ENCODE data around the gene SUSD5.

DNA sequence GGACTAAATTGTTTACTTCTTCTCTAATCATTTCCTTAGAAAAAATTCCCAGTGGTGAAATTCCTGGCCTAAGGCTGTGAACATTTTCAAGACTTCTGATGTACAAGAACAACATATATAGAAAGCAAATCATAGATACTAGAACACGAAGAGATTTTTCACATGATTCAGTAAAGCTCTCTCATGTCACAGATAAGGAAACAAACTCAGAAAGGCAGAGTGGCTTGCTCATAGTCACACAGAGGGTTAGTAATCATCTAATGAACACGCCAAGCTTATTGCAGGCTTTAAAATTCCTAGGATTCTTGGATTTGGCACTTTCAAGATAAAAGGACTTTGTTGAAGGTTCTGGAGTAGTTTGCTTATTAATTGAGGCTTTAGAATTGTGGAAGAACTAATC is 78.6 kb downstream of the SUSD5 start:
- TF ChIP-seq, protein P1, sequence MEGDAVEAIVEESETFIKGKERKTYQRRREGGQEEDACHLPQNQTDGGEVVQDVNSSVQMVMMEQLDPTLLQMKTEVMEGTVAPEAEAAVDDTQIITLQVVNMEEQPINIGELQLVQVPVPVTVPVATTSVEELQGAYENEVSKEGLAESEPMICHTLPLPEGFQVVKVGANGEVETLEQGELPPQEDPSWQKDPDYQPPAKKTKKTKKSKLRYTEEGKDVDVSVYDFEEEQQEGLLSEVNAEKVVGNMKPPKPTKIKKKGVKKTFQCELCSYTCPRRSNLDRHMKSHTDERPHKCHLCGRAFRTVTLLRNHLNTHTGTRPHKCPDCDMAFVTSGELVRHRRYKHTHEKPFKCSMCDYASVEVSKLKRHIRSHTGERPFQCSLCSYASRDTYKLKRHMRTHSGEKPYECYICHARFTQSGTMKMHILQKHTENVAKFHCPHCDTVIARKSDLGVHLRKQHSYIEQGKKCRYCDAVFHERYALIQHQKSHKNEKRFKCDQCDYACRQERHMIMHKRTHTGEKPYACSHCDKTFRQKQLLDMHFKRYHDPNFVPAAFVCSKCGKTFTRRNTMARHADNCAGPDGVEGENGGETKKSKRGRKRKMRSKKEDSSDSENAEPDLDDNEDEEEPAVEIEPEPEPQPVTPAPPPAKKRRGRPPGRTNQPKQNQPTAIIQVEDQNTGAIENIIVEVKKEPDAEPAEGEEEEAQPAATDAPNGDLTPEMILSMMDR (IDR thresholded peaks at IDR 0.05): no peak
- no peak for TF ChIP-seq POLR2A (IDR thresholded peaks at IDR 0.05)

All from adrenal gland (tissue), 5 donors.